ENCODE data around the gene MPRIP.
"Not testable (repeated sequence)": the region's sequence is repeated elsewhere in the genome, so short reads cannot be mapped to it uniquely, and the experiment has no call there.

MPRIP gene

GRCh38 chr17:17155568-17155967 lies 113.3 kb downstream of the MPRIP start:
- Histone ChIP-seq H3K79me2 (peaks cover 3% of the 10 kb centered on the region), H3K4me2 (ENCODE audit: low read length) (no peak overlapping the region), H3K4me3 (ENCODE audit: low read depth, low read length) (no peak overlapping the region), H2AFZ (no peak overlapping the region), H3K9ac (no peak overlapping the region), H3K27ac (no peak overlapping the region), H3K4me1 (no peaks in the 10 kb centered on the region), H3K27me3 (ENCODE audit: control insufficient read depth, insufficient read depth, low read length) (no peaks in the 10 kb centered on the region), H3K9me3 (ENCODE audit: control insufficient read depth, low read length) (no peaks in the 10 kb centered on the region), H3K36me3 (ENCODE audit: control insufficient read depth, insufficient read depth, low read length) (no peaks in the 10 kb centered on the region)
- TF ChIP-seq, protein P1, sequence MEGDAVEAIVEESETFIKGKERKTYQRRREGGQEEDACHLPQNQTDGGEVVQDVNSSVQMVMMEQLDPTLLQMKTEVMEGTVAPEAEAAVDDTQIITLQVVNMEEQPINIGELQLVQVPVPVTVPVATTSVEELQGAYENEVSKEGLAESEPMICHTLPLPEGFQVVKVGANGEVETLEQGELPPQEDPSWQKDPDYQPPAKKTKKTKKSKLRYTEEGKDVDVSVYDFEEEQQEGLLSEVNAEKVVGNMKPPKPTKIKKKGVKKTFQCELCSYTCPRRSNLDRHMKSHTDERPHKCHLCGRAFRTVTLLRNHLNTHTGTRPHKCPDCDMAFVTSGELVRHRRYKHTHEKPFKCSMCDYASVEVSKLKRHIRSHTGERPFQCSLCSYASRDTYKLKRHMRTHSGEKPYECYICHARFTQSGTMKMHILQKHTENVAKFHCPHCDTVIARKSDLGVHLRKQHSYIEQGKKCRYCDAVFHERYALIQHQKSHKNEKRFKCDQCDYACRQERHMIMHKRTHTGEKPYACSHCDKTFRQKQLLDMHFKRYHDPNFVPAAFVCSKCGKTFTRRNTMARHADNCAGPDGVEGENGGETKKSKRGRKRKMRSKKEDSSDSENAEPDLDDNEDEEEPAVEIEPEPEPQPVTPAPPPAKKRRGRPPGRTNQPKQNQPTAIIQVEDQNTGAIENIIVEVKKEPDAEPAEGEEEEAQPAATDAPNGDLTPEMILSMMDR (IDR thresholded peaks at IDR 0.05), result no peak

- Histone ChIP-seq H2AFZ (no peak overlapping the region), H3K27ac (no peak overlapping the region), H3K27me3 (ENCODE audit: control insufficient read depth, insufficient read depth, low read length) (no peaks in the 10 kb centered on the region), H3K4me3 (ENCODE audit: low read depth, low read length) (no peak overlapping the region), H3K4me1 (no peaks in the 10 kb centered on the region), H3K9ac (no peak overlapping the region), H3K36me3 (ENCODE audit: control insufficient read depth, insufficient read depth, low read length) (no peaks in the 10 kb centered on the region), H3K79me2 (peaks cover 3% of the 10 kb centered on the region), H3K9me3 (ENCODE audit: control insufficient read depth, low read length) (no peaks in the 10 kb centered on the region), H3K4me2 (ENCODE audit: low read length) (no peak overlapping the region)
- TF ChIP-seq, protein P1 (IDR thresholded peaks at IDR 0.05), result no peak
Measured at GRCh38 chr17:17156107-17156506, 113.8 kb downstream of the MPRIP start.

- Histone ChIP-seq H3K4me1 (no peaks in the 10 kb centered on the region), H3K79me2 (peaks cover 3% of the 10 kb centered on the region), H3K9me3 (ENCODE audit: control insufficient read depth, low read length) (no peaks in the 10 kb centered on the region), H3K4me2 (ENCODE audit: low read length) (no peak overlapping the region), H3K27ac (no peak overlapping the region), H3K4me3 (ENCODE audit: low read depth, low read length) (no peak overlapping the region), H3K9ac (no peak overlapping the region), H3K36me3 (ENCODE audit: control insufficient read depth, insufficient read depth, low read length) (no peaks in the 10 kb centered on the region), H2AFZ (no peak overlapping the region), H3K27me3 (ENCODE audit: control insufficient read depth, insufficient read depth, low read length) (no peaks in the 10 kb centered on the region)
- TF ChIP-seq, protein P1 (IDR thresholded peaks at IDR 0.05), result no peak
Measured at GRCh38 chr17:17156511-17156910, 114.3 kb downstream of the MPRIP start.

DNA sequence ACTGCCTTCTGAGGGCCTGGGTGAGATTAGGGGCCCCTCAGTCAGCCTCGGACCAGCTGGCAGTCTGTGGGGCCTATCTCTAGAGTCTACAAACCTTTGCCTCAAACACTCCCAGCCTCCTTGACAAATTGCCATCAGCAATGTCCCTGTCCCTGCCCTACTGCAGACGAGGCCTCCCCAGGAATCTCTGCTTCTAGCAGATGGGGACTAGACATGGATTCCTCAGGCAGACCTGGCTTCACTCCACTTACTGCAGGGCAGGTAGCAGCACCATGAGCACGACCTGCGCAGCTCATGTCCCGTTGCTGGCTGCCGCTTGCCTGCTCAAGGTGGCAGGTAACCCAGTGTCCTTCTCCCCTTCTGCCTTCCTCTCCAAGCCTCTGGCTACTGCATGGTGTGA lies 114.8 kb downstream of the MPRIP start:
- H3K4me2 ChIP-seq (ENCODE audit: low read length), result no peak overlapping the region
- peaks cover 6% of the 10 kb centered on the region for H3K79me2 ChIP-seq
- H3K9ac ChIP-seq, result no peak overlapping the region
- H2AFZ ChIP-seq, result no peak overlapping the region
- H3K9me3 ChIP-seq (ENCODE audit: control insufficient read depth, low read length), result no peaks in the 10 kb centered on the region
- no peaks in the 10 kb centered on the region for H3K4me1 ChIP-seq
- H3K27ac ChIP-seq, result no peak overlapping the region
- no peaks in the 10 kb centered on the region for H3K36me3 ChIP-seq (ENCODE audit: control insufficient read depth, insufficient read depth, low read length)
- TF ChIP-seq, protein P1 (IDR thresholded peaks at IDR 0.05), result no peak
- H3K4me3 ChIP-seq (ENCODE audit: low read depth, low read length), result no peak overlapping the region
- H3K27me3 ChIP-seq (ENCODE audit: control insufficient read depth, insufficient read depth, low read length), result no peaks in the 10 kb centered on the region

DNA sequence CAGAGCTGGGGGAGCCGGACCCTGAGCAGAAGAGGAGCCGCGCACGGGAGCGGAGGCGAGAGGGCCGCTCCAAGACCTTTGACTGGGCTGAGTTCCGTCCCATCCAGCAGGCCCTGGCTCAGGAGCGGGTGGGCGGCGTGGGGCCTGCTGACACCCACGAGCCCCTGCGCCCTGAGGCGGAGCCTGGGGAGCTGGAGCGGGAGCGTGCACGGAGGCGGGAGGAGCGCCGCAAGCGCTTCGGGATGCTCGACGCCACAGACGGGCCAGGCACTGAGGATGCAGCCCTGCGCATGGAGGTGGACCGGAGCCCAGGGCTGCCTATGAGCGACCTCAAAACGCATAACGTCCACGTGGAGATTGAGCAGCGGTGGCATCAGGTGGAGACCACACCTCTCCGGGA lies 116.2 kb downstream of the MPRIP start:
- not testable (repeated sequence) for H3K4me2 ChIP-seq (ENCODE audit: low read length); H3K27me3 ChIP-seq (ENCODE audit: control insufficient read depth, insufficient read depth, low read length); H3K9ac ChIP-seq; H3K4me3 ChIP-seq (ENCODE audit: low read depth, low read length); H3K9me3 ChIP-seq (ENCODE audit: control insufficient read depth, low read length); H3K36me3 ChIP-seq (ENCODE audit: control insufficient read depth, insufficient read depth, low read length); H3K79me2 ChIP-seq; H2AFZ ChIP-seq; H3K27ac ChIP-seq; H3K4me1 ChIP-seq
